Hepatocyte (in vitro differentiated cells): ENCODE data around the gene EEFSEC. TPM values are rescaled to one million over a fixed set of nuclear protein-coding genes. Genes with fewer than 3 reads are reported as not detected.

Experiments
- DNase-seq: peaks from one replicate; pipeline ENCODE4 v3.0.0-alpha.2; 2016; ENCODE audit warnings: low spot score
- H2AFZ ChIP-seq: fragments of 200-600 bp; sonication (generic); 2 replicates; pipeline ENCODE4 v1.6.0; 2016; ENCODE audit warnings: antibody characterized with exemption, mild to moderate bottlenecking
- H3K27ac ChIP-seq: fragments of 200-600 bp; sonication (generic); 2 replicates; pipeline ENCODE4 v1.5.1; 2016; ENCODE audit warnings: mild to moderate bottlenecking
- H3K27me3 ChIP-seq: fragments of 200-600 bp; sonication (generic); 2 replicates; pipeline ENCODE4 v1.6.1; 2016
- H3K36me3 ChIP-seq: fragments of 200-600 bp; sonication (generic); replicated peaks from 2 replicates; pipeline ENCODE4 v1.5.1; 2016; ENCODE audit warnings: low read depth; ENCODE audit not compliant: insufficient read depth
- H3K4me1 ChIP-seq: fragments of 200-600 bp; sonication (generic); 2 replicates; pipeline ENCODE4 v1.5.1; 2016; ENCODE audit warnings: mild to moderate bottlenecking, moderate library complexity; ENCODE audit not compliant: insufficient read depth
- H3K4me2 ChIP-seq: fragments of 200-600 bp; sonication (generic); 2 replicates; pipeline ENCODE4 v1.6.0; 2016
- H3K4me3 ChIP-seq: fragments of 200-600 bp; sonication (generic); 2 replicates; pipeline ENCODE4 v1.5.1; 2016; ENCODE audit warnings: mild to moderate bottlenecking
- H3K79me2 ChIP-seq: fragments of 200-600 bp; sonication (generic); 2 replicates; pipeline ENCODE4 v1.6.0; 2017; ENCODE audit warnings: mild to moderate bottlenecking
- H3K9me2 ChIP-seq: fragments of 200-600 bp; sonication (generic); replicated peaks from 2 replicates; pipeline ENCODE4 v1.6.0; 2017; ENCODE audit warnings: mild to moderate bottlenecking; ENCODE audit not compliant: insufficient read depth
- H3K9me3 ChIP-seq: fragments of 200-600 bp; sonication (generic); 2 replicates; pipeline ENCODE4 v1.5.1; 2016; ENCODE audit warnings: low read depth, mild to moderate bottlenecking
- H4K20me1 ChIP-seq: fragments of 200-600 bp; sonication (generic); 2 replicates; pipeline ENCODE4 v1.6.0; 2016; ENCODE audit warnings: mild to moderate bottlenecking; ENCODE audit not compliant: insufficient read depth, poor library complexity, severe bottlenecking
- CTCF ChIP-seq: fragments of 200-600 bp; sonication (generic); IDR thresholded peaks from 2 replicates; pipeline ENCODE4 v1.5.1; 2016; ENCODE audit warnings: antibody characterized with exemption, mild to moderate bottlenecking; ENCODE audit not compliant: poor library complexity
- EZH2 ChIP-seq: fragments of 200-600 bp; sonication (generic); IDR thresholded peaks from 2 replicates; pipeline ENCODE4 v1.6.1; 2016; ENCODE audit warnings: antibody characterized with exemption, mild to moderate bottlenecking, borderline replicate concordance
- EZH2phosphoT487 ChIP-seq: fragments of 200-600 bp; sonication (generic); IDR thresholded peaks from one replicate; pipeline ENCODE4 v1.6.1; 2018; ENCODE audit warnings: antibody characterized with exemption, mild to moderate bottlenecking, low read depth, moderate library complexity; ENCODE audit not compliant: unreplicated experiment, severe bottlenecking
- WGBS: methylation state at CpG from one replicate; pipeline ENCODE4 v1.1.6; 2016; ENCODE audit warnings: low lambda C conversion rate; ENCODE audit errors: missing lambda C conversion rate; 5-methylcytosine and 5-hydroxymethylcytosine counted together
- polyA plus RNA-seq: library from polyadenylated mRNA; unstranded; fragments of >200 nt; fragmentation: Nextera tagmentation; extraction: Ambion mirVana; gene quantifications from 2 replicates; pipeline ENCODE4 v1.2.1, GENCODE V29; 2016
- total RNA-seq: library from RNA; depleted of rRNA; stranded (reverse); fragments of >200 nt; gene quantifications from 2 replicates; pipeline ENCODE4 v1.2.3, GENCODE V29; 2014

Gene EEFSEC
- total and polyA plus RNA-seq, 2 experiments from 2014 or later, result 9.8 to 17.5 TPM

- TF ChIP-seq CTCF (no peak), EZH2 (no peak), EZH2phosphoT487 (no peak)
- DNase-seq, result no peak
These were observed 25.0 kb upstream of the EEFSEC start for GRCh38 chr3:128128251-128128650.

GRCh38 chr3:128131897-128132646 is 21.2 kb upstream of the EEFSEC start:
- Histone ChIP-seq H4K20me1 (no peaks in the 10 kb centered on the region), H3K4me2 (no peak overlapping the region), H2AFZ (no peak overlapping the region), H3K36me3 (no peaks in the 10 kb centered on the region), H3K4me1 (no peaks in the 10 kb centered on the region), H3K9me3 (no peaks in the 10 kb centered on the region), H3K27ac (no peak overlapping the region), H3K4me3 (no peak overlapping the region), H3K9me2 (no peaks in the 10 kb centered on the region), H3K79me2 (no peaks in the 10 kb centered on the region), H3K27me3 (no peaks in the 10 kb centered on the region)
- 85% methylated on average over 7 of the region's 7 CpGs for WGBS
- DNase-seq, result no peak
- TF ChIP-seq CTCF (no peak), EZH2phosphoT487 (no peak)

More at GRCh38 chr3:128128251-128128650, 25.0 kb upstream of the EEFSEC start:
- Histone ChIP-seq H3K4me1 (no peaks in the 10 kb centered on the region), H3K9me2 (no peaks in the 10 kb centered on the region), H3K4me3 (no peak overlapping the region), H2AFZ (no peak overlapping the region), H3K27me3 (no peaks in the 10 kb centered on the region), H4K20me1 (no peaks in the 10 kb centered on the region), H3K79me2 (no peaks in the 10 kb centered on the region), H3K27ac (no peak overlapping the region), H3K4me2 (no peak overlapping the region), H3K9me3 (no peaks in the 10 kb centered on the region), H3K36me3 (no peaks in the 10 kb centered on the region)
- WGBS, result 64% methylated on average over 1 of the region's 1 CpG

GRCh38 chr3:128133273-128133883 is 19.9 kb upstream of the EEFSEC start:
- TF ChIP-seq CTCF (peak; percentile 47), EZH2 (no peak), EZH2phosphoT487 (no peak)
- H4K20me1 ChIP-seq, result no peaks in the 10 kb centered on the region
- no peaks in the 10 kb centered on the region for H3K4me1 ChIP-seq
- DNase-seq, result peak; percentile 40
- no peak overlapping the region for H3K4me3 ChIP-seq
- no peak overlapping the region for H2AFZ ChIP-seq
- no peak overlapping the region for H3K27ac ChIP-seq
- H3K4me2 ChIP-seq, result no peak overlapping the region
- H3K79me2 ChIP-seq, result no peaks in the 10 kb centered on the region
- H3K9me2 ChIP-seq, result no peaks in the 10 kb centered on the region
- H3K27me3 ChIP-seq, result peaks cover 10% of the 10 kb centered on the region
- 53% methylated on average over 3 of the region's 3 CpGs for WGBS
- no peaks in the 10 kb centered on the region for H3K9me3 ChIP-seq
- no peaks in the 10 kb centered on the region for H3K36me3 ChIP-seq
